H9 (cell line): ENCODE measurements around the gene LILRA6. TPM values are rescaled to one million over a fixed set of nuclear protein-coding genes. Genes with fewer than 3 reads are reported as not detected.
"Not testable (repeated sequence)": the region's sequence is repeated elsewhere in the genome, so short reads cannot be mapped to it uniquely, and the experiment has no call there.

Source experiments
- DNase-seq: peaks from one replicate; pipeline ENCODE4 v3.0.0-alpha.2; 2017
- H2AFZ ChIP-seq: one replicate; pipeline ENCODE4 v1.6.1; 2013; ENCODE audit warnings: mild to moderate bottlenecking, low read length, control low read depth, moderate library complexity
- H2AK5ac ChIP-seq: 2 replicates; pipeline ENCODE4 v1.6.1; 2013; ENCODE audit warnings: low read length, control low read depth, mixed read lengths; ENCODE audit not compliant: insufficient read length
- H2BK120ac ChIP-seq: one replicate; pipeline ENCODE4 v1.6.1; 2013; ENCODE audit warnings: low read depth, mild to moderate bottlenecking, low read length, control low read depth, inconsistent platforms; ENCODE audit not compliant: poor library complexity, severe bottlenecking
- H2BK12ac ChIP-seq: 2 replicates; pipeline ENCODE4 v1.6.1; 2013; ENCODE audit warnings: low read length, control low read depth, mixed read lengths, low read depth; ENCODE audit not compliant: insufficient read length
- H2BK15ac ChIP-seq: 2 replicates; pipeline ENCODE4 v1.6.1; 2013; ENCODE audit warnings: low read depth, low read length, control low read depth
- H2BK20ac ChIP-seq: one replicate; pipeline ENCODE4 v1.6.1; 2013; ENCODE audit warnings: low read depth, mild to moderate bottlenecking, low read length, control low read depth, inconsistent platforms; ENCODE audit not compliant: poor library complexity, severe bottlenecking
- H2BK5ac ChIP-seq: 2 replicates; pipeline ENCODE4 v1.6.1; 2013; ENCODE audit warnings: low read length, control low read depth, mixed read lengths; ENCODE audit not compliant: insufficient read length
- H3K14ac ChIP-seq: 2 replicates; pipeline ENCODE4 v1.6.1; 2013; ENCODE audit warnings: low read length, control low read depth; ENCODE audit not compliant: insufficient read depth
- H3K18ac ChIP-seq: 2 replicates; pipeline ENCODE4 v1.6.1; 2013; ENCODE audit warnings: low read depth, mild to moderate bottlenecking, mixed read lengths, low read length, control low read depth; ENCODE audit not compliant: insufficient read length
- H3K23ac ChIP-seq: 2 replicates; pipeline ENCODE4 v1.6.1; 2013; ENCODE audit warnings: low read length, control low read depth, mixed read lengths, low read depth; ENCODE audit not compliant: insufficient read length
- H3K23me2 ChIP-seq: 2 replicates; pipeline ENCODE4 v1.6.1; 2013; ENCODE audit warnings: low read depth, mild to moderate bottlenecking, mixed read lengths, low read length, control low read depth; ENCODE audit not compliant: insufficient read length, poor library complexity, severe bottlenecking
- H3K27ac ChIP-seq: 2 replicates; pipeline ENCODE4 v1.5.1; 2013; ENCODE audit warnings: low read length, control low read depth, mixed read lengths, low read depth; ENCODE audit not compliant: insufficient read length
- H3K27me3 ChIP-seq: 2 replicates; pipeline ENCODE4 v1.6.1; 2013; ENCODE audit warnings: low read length, control low read depth, inconsistent platforms; ENCODE audit not compliant: insufficient read depth
- H3K4ac ChIP-seq: 2 replicates; pipeline ENCODE4 v1.6.1; 2013; ENCODE audit warnings: low read depth, mild to moderate bottlenecking, control low read depth, inconsistent platforms, low read length, moderate library complexity
- H3K4me1 ChIP-seq: 2 replicates; pipeline ENCODE4 v1.6.1; 2013; ENCODE audit warnings: low read length, control low read depth, inconsistent platforms; ENCODE audit not compliant: insufficient read depth
- H3K4me2 ChIP-seq: 2 replicates; pipeline ENCODE4 v1.6.1; 2013; ENCODE audit warnings: low read length, control low read depth, mixed read lengths; ENCODE audit not compliant: insufficient read length, insufficient read depth
- H3K56ac ChIP-seq: 2 replicates; pipeline ENCODE4 v1.6.1; 2013; ENCODE audit warnings: low read depth, mild to moderate bottlenecking, mixed read lengths, low read length, control low read depth; ENCODE audit not compliant: insufficient read length
- H3K79me1 ChIP-seq: 2 replicates; pipeline ENCODE4 v1.6.1; 2013; ENCODE audit warnings: low read depth, mild to moderate bottlenecking, moderate library complexity, low read length, control low read depth, inconsistent platforms; ENCODE audit not compliant: insufficient read depth, poor library complexity, severe bottlenecking
- H3K79me2 ChIP-seq: 2 replicates; pipeline ENCODE4 v1.6.1; 2013; ENCODE audit warnings: low read length, control low read depth, inconsistent platforms; ENCODE audit not compliant: insufficient read depth
- H3K9ac ChIP-seq: 2 replicates; pipeline ENCODE4 v1.6.1; 2013; ENCODE audit warnings: low read length, control low read depth, mixed read lengths; ENCODE audit not compliant: insufficient read length; ENCODE audit errors: extremely low read depth
- H3K9me3 ChIP-seq: one replicate; pipeline ENCODE4 v1.6.1; 2013; ENCODE audit warnings: low read depth, low read length, inconsistent platforms; ENCODE audit not compliant: control insufficient read depth
- H3T11ph ChIP-seq: one replicate; pipeline ENCODE4 v1.6.1; 2013; ENCODE audit warnings: mild to moderate bottlenecking, low read length, control low read depth, inconsistent platforms
- H4K20me1 ChIP-seq: one replicate; pipeline ENCODE4 v1.6.1; 2013; ENCODE audit not compliant: control insufficient read depth, insufficient read length, insufficient read depth
- H4K5ac ChIP-seq: 2 replicates; pipeline ENCODE4 v1.6.1; 2013; ENCODE audit warnings: low read depth, mild to moderate bottlenecking, mixed read lengths, low read length, control low read depth; ENCODE audit not compliant: insufficient read length
- H4K8ac ChIP-seq: replicated peaks from 2 replicates; pipeline ENCODE4 v1.6.1; 2013; ENCODE audit warnings: low read length, control low read depth, mixed read lengths, low read depth; ENCODE audit not compliant: insufficient read length
- H4K91ac ChIP-seq: 2 replicates; pipeline ENCODE4 v1.6.1; 2013; ENCODE audit warnings: low read depth, mild to moderate bottlenecking, moderate library complexity, mixed read lengths, low read length, control low read depth; ENCODE audit not compliant: insufficient read length
- H3K27ac Mint-ChIP-seq, 3 experiments: 2 replicates in 2 of 3; 3 replicates in 1 of 3; pipeline ENCODE4 v1.8.0; 2020 to 2021; ENCODE audit warnings: mixed read lengths in 3 of 3, mild to moderate bottlenecking in 1 of 3, moderate library complexity in 1 of 3
- H3K27me3 Mint-ChIP-seq: 2 replicates; pipeline ENCODE4 v1.8.0; 2021; ENCODE audit warnings: low read depth, mild to moderate bottlenecking, moderate library complexity, mixed read lengths
- H3K36me3 Mint-ChIP-seq, 3 experiments: 2 replicates in 2 of 3; 3 replicates in 1 of 3; pipeline ENCODE4 v1.8.0; 2020 to 2021; ENCODE audit warnings: low read depth in 3 of 3, mixed read lengths in 3 of 3; ENCODE audit not compliant: insufficient read depth in 1 of 3
- H3K4me1 Mint-ChIP-seq, 2 experiments: 2 replicates each; pipeline ENCODE4 v1.8.0; 2020; ENCODE audit warnings: mixed read lengths in 2 of 2
- H3K4me3 Mint-ChIP-seq, 2 experiments: 2 replicates in 1 of 2; 3 replicates in 1 of 2; pipeline ENCODE4 v1.8.0; 2020 to 2021; ENCODE audit warnings: mild to moderate bottlenecking in 2 of 2, mixed read lengths in 2 of 2, moderate library complexity in 1 of 2
- H3K9me3 Mint-ChIP-seq, 2 experiments: 2 replicates in 1 of 2; 3 replicates in 1 of 2; pipeline ENCODE4 v1.8.0; 2020; ENCODE audit warnings: mild to moderate bottlenecking in 2 of 2, mixed read lengths in 2 of 2, moderate library complexity in 1 of 2
- WGBS: extraction: QIAGEN DNeasy Blood & Tissue Kit; methylation state at CpG from one replicate; pipeline ENCODE4 v1.1.7; 2013; ENCODE audit warnings: missing lambda C conversion rate, low lambda C conversion rate, mixed read lengths; ENCODE audit not compliant: insufficient read length; ENCODE audit errors: extremely low coverage; 5-methylcytosine and 5-hydroxymethylcytosine counted together
- total RNA-seq: library from RNA; stranded (reverse); gene quantifications from 2 replicates; pipeline ENCODE4 v1.2.1, GENCODE V29; 2021
- TF ChIP-seq, protein P1 (sequence below): fragments of 200-600 bp; sonication (generic); conservative IDR thresholded peaks from 3 replicates; pipeline ENCODE4 v1.8.0; 2021; ENCODE audit warnings: antibody characterized with exemption, mild to moderate bottlenecking

LILRA6 gene
- total RNA-seq, 1 experiment from 2014 or later, result not detected

DNA sequence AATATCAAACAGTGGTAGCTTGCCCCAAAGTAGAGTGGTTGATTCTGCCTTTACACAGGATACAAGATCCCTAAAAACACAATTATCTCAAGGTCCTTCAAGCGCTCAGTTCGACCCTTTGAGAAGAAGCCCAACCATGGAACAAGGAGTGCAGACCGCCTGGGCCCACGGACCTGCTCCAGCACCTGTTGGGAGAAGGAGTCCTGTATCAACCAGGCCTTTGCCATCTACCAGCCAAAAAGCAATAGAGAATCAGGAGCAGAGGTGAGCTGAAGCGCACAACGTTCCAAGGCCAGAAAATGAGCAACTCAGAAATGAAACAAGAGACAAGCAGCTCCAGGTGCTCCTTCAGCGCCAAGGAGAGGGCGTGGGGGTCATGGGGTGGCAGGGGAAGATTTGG, 13.4 kb downstream of the LILRA6 start:
- H4K5ac ChIP-seq, result no peak overlapping the region
- Mint-ChIP-seq H3K4me3 (no peak overlapping the region), H3K4me1 (peaks cover 2 to 3% of the 10 kb centered on the region in 2 experiments; a peak in 3 of 4 replicates), H3K27ac (no peak overlapping the region; a peak in 1 of 7 replicates), H3K27me3 (peaks cover 68% of the 10 kb centered on the region), H3K36me3 (no peaks in the 10 kb centered on the region), H3K9me3 (peaks cover 16 to 19% of the 10 kb centered on the region in 2 experiments)
- DNase-seq, result no peak
- H3K4ac ChIP-seq, result no peak overlapping the region
- no peak overlapping the region for H4K91ac ChIP-seq
- no peak overlapping the region for H2BK5ac ChIP-seq
- H3K79me2 ChIP-seq, result no peaks in the 10 kb centered on the region
- H3K27me3 ChIP-seq, result peaks cover under 1% of the 10 kb centered on the region; the same call in 1 of the 2 replicates
- no peak overlapping the region for H2BK120ac ChIP-seq
- no peak overlapping the region for H3K56ac ChIP-seq
- TF ChIP-seq, protein P1, sequence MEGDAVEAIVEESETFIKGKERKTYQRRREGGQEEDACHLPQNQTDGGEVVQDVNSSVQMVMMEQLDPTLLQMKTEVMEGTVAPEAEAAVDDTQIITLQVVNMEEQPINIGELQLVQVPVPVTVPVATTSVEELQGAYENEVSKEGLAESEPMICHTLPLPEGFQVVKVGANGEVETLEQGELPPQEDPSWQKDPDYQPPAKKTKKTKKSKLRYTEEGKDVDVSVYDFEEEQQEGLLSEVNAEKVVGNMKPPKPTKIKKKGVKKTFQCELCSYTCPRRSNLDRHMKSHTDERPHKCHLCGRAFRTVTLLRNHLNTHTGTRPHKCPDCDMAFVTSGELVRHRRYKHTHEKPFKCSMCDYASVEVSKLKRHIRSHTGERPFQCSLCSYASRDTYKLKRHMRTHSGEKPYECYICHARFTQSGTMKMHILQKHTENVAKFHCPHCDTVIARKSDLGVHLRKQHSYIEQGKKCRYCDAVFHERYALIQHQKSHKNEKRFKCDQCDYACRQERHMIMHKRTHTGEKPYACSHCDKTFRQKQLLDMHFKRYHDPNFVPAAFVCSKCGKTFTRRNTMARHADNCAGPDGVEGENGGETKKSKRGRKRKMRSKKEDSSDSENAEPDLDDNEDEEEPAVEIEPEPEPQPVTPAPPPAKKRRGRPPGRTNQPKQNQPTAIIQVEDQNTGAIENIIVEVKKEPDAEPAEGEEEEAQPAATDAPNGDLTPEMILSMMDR, result no peak
- no peak overlapping the region for H3K9ac ChIP-seq
- no peaks in the 10 kb centered on the region for H3K23me2 ChIP-seq
- no peaks in the 10 kb centered on the region for H3K9me3 ChIP-seq
- H3K4me2 ChIP-seq, result no peak overlapping the region
- H3T11ph ChIP-seq, result no peak overlapping the region
- no peak overlapping the region for H3K27ac ChIP-seq
- no CpG with 5 or more reads among the region's 8 CpGs for WGBS
- H2BK12ac ChIP-seq, result no peak overlapping the region
- H3K23ac ChIP-seq, result no peak overlapping the region
- H2BK20ac ChIP-seq, result no peak overlapping the region
- no peaks in the 10 kb centered on the region for H4K20me1 ChIP-seq
- H3K14ac ChIP-seq, result no peak overlapping the region
- H3K18ac ChIP-seq, result no peak overlapping the region
- H3K4me1 ChIP-seq, result no peaks in the 10 kb centered on the region
- no peak overlapping the region for H2AK5ac ChIP-seq
- no peak overlapping the region for H2BK15ac ChIP-seq
- no peak overlapping the region for H4K8ac ChIP-seq
- no peak overlapping the region for H2AFZ ChIP-seq
- no peaks in the 10 kb centered on the region for H3K79me1 ChIP-seq

DNA sequence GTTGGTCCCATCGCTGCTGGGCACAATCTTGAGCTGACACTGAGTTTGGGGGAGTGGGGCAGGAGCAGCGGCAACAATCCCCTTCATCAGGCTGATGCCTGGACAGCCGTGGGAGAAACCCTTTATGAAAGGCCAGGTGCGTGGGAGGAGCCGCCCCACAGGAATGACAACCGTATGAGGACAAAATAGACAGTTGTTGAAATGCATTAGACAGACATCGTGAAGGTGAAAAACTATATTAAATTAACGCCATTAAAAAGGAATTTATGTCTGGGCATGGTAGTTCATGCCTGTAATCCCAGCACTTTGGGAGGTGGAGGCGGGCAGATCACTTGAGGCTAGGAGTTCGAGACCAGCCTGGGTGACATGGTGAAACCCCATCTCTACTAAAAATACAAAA, 18.0 kb downstream of the LILRA6 start:
- not testable (repeated sequence) for H3K36me3 Mint-ChIP-seq, H2BK20ac ChIP-seq, H3K27ac ChIP-seq, H2BK5ac ChIP-seq, H3K14ac ChIP-seq, H3K4me3 Mint-ChIP-seq, H3K23ac ChIP-seq, H2BK12ac ChIP-seq, H3K9ac ChIP-seq, H3T11ph ChIP-seq, H4K20me1 ChIP-seq, H2BK15ac ChIP-seq, H3K27ac Mint-ChIP-seq, H3K18ac ChIP-seq, H4K8ac ChIP-seq, H3K23me2 ChIP-seq, H3K9me3 ChIP-seq, H4K91ac ChIP-seq, DNase-seq, H3K4me1 Mint-ChIP-seq, H3K4me2 ChIP-seq, H3K4ac ChIP-seq, H3K79me1 ChIP-seq, H2BK120ac ChIP-seq, H4K5ac ChIP-seq, H2AK5ac ChIP-seq, H3K4me1 ChIP-seq, H3K79me2 ChIP-seq, H3K56ac ChIP-seq, H2AFZ ChIP-seq, H3K27me3 ChIP-seq
- Mint-ChIP-seq H3K27me3 (peaks cover 46% of the 10 kb centered on the region), H3K9me3 (peaks cover 9 to 18% of the 10 kb centered on the region in 2 experiments)
- WGBS, result no CpG with 5 or more reads among the region's 10 CpGs
